ENCODE data around the gene BCAP31.
"Not testable (repeated sequence)": the region's sequence is repeated elsewhere in the genome, so short reads cannot be mapped to it uniquely, and the experiment has no call there.

The BCAP31 gene

GRCh38 chrX:153762626-153763173, 38.5 kb upstream of the BCAP31 start:
- DNase-seq (ENCODE audit: low spot score): no peak

DNA sequence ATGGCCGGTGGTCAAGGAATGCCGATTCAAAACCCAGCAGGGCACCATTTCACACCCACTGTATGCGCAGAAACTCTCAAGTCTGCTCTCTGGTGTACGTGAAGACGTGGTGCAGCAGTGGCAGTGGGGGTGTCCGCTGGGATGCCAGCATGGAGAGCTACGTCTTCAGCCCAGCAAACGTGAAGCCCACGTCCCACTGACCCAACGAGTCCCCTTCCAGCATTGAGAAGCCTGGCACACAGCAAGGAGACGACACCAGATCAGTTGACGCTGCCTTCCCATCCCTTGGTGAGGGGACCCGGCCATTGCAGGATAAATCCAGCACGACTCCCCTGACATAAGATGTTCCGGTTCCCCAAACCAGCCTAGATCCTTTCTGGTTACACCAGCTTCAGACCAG, 37.7 kb upstream of the BCAP31 start:
- no peak for DNase-seq (ENCODE audit: low spot score)

GRCh38 chrX:153755136-153755535, 30.9 kb upstream of the BCAP31 start:
- DNase-seq (ENCODE audit: low spot score): no peak

GRCh38 chrX:153750127-153750774, 26.1 kb upstream of the BCAP31 start:
- no peak for DNase-seq (ENCODE audit: low spot score)

DNA sequence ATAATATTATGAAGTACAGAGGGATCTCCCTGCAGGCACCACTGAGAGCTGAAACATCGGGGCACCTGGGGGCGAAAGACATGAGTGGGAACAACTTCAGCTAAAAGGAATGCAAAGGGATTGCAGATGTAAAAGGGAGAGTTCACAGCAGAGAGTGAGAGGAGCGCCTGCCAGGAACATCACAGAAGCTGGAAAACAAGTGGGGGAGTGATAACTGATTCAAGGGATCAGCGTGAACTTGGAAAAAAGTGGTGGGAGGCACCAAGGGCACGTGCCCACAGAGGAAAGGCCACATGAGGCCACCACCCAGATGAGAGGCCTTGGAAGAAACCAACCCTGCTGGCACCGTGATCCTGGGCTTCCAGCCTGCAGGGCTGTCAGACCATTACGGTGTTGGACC, 24.8 kb upstream of the BCAP31 start:
- DNase-seq (ENCODE audit: low spot score): not testable (repeated sequence)

DNA sequence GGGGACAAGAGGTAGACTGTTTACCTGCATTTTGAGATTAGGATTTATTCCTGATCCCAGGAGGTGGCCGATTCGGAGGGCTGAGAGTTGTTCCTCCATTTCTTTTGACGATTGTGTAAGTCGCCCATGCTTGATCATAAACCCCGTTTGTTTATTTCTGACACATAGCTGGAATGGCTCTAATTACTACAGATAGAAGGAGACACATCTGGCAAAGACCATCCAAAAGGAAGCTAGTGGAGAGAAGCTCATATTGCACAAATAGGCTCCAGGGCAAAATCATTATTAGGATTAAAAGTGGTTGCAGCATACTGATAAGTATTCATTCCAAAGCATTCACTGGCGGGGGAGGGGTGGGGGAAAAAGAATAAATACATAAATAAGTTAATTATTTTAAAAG, 22.8 kb upstream of the BCAP31 start:
- not testable (repeated sequence) for DNase-seq (ENCODE audit: low spot score)

GRCh38 chrX:153746359-153746758, 22.2 kb upstream of the BCAP31 start:
- no peak for DNase-seq (ENCODE audit: low spot score)

- not testable (repeated sequence) for DNase-seq (ENCODE audit: low spot score)
Observed at GRCh38 chrX:153745067-153745433, 20.9 kb upstream of the BCAP31 start.

- no peak for DNase-seq (ENCODE audit: low spot score)
Observed at GRCh38 chrX:153744210-153745066, 20.3 kb upstream of the BCAP31 start.

DNA sequence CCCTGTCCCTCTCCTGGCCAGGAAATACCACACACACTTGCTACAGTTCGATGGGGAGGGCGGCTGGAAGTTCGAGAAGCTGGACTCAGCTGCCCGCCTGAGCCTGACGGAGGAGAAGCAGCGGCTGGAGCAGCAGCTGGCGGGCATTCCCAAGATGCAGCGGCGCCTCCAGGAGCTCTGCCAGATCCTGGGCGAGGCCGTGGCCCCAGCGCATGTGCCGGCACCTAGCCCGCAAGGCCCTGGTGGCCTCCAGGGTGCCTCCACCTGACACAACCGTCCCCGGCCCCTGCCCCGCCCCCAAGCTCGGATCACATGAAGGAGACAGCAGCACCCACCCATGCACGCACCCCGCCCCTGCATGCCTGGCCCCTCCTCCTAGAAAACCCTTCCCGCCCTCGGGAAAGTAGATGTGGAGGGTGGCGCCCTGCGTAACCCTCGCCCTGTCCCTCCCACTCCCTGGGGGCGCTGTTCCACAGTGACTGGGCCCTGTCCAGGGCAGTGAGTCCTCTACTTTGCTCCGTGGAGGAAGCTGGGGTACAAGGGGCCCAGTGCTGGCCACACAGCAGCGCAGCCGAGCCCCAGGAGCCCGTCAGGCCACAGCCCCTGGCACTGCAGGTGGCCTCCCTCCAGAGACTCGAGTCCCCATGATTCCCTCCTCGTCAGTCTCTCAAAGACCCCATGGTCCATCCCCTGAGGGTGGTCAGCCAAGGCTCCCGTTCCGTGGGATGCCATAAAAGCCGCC, 19.5 kb upstream of the BCAP31 start:
- DNase-seq (ENCODE audit: low spot score): not testable (repeated sequence)

DNA sequence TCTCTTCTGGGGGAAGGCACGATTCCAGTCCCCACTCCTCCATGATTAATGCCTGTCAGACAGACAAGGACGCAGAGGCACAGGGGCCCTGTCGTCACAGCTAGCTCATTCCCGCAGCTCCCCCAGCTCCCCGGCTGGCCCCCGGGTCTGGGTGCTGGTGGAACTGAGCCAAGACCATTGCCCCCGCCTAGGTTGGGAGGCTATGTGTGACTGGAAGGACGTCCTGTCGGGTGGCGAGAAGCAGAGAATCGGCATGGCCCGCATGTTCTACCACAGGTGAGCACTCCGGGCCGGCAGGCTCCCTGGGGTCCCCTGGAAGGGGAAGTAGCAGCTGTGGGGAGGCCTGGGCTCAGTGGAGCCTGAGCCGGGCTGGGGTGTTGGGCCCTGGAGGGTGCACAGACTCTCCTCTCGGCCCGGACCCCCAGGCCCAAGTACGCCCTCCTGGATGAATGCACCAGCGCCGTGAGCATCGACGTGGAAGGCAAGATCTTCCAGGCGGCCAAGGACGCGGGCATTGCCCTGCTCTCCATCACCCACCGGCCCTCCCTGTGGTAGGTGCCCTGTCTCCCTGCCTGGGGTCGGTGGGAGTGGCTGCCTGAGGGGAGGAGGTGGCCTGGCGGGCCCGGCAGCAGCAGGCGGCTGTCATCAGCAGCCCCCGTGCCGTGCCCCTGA, 18.7 kb upstream of the BCAP31 start:
- DNase-seq (ENCODE audit: low spot score): not testable (repeated sequence)

GRCh38 chrX:153742111-153742510, 17.9 kb upstream of the BCAP31 start:
- DNase-seq (ENCODE audit: low spot score): not testable (repeated sequence)

DNA sequence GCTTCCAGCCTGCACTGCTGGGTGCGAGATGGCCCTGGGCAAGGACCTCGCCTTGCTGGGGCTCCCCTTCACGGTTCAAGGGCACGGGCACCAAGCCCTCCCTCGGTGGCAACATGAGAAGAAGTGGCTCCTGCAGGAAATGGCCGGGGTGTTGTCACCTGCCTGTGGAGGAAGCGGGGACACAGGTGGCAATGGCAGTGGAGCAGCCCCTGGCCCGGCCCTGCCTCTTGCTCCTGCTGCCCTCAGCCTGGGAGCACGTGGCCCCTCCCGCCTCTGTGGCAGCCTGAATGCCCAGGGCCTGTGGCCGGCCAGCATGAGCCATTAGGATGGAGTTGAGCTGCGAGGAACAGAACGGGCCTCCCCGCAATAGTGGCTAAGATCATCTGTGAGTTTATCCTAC, 17.3 kb upstream of the BCAP31 start:
- no peak for DNase-seq (ENCODE audit: low spot score)

DNA sequence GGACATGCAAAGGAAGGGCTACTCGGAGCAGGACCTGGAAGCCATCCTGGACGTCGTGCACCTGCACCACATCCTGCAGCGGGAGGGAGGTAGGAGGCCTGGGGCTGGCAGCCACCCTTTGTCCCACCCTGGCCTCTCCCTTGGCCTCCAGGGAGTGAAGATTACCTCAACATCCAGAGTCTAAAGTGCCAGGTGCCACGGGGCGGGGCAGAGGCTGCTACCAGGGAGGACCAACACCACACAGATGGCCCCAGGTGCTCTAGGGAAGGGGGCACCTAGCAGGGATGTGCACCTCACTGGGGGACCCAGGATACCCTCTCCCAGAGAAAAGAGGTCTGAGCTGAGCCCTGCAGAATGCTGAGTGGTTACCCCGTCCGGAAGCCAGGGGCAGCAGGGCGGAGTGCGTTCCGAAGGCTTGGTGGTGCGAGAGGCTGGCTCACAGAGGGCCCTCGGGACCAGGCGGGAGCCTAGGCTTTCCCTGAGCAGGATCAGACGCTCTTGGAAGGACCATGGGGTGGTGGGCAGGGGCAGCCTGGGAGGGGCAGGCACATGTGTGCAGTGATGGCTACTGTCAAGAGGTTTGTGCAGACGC, 16.5 kb upstream of the BCAP31 start:
- DNase-seq (ENCODE audit: low spot score): no peak

DNA sequence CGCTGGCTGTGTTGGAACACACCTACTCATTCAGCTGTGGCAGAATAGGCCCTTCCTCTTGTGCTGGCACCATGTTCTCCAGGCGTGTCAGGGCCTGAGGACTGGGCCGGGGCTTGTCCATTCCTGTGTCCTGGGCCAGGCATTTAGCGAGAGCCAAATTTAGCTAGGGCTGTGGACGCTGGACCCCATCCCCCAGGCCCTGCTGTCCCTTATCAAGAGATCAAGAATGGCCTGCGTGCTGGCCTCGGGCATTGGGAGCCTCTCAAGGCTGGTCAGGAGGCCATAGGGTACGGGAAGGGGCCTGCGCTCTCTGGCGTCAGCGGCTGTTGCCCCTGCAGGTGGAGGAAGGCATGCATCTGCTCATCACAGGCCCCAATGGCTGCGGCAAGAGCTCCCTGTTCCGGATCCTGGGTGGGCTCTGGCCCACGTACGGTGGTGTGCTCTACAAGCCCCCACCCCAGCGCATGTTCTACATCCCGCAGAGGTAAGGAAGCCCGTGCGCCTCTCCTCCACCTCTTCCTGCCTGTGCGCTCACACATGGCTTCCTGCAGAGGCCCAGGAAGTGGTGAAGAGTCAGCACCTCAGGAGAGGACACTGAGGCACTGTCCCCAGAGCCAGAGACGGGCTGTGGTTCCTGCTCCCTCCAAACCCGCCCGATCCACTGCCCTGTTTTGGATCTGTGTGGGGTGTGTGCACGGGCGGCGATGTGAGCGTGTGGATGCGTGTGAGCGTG, 15.7 kb upstream of the BCAP31 start:
- no peak for DNase-seq (ENCODE audit: low spot score)

DNA sequence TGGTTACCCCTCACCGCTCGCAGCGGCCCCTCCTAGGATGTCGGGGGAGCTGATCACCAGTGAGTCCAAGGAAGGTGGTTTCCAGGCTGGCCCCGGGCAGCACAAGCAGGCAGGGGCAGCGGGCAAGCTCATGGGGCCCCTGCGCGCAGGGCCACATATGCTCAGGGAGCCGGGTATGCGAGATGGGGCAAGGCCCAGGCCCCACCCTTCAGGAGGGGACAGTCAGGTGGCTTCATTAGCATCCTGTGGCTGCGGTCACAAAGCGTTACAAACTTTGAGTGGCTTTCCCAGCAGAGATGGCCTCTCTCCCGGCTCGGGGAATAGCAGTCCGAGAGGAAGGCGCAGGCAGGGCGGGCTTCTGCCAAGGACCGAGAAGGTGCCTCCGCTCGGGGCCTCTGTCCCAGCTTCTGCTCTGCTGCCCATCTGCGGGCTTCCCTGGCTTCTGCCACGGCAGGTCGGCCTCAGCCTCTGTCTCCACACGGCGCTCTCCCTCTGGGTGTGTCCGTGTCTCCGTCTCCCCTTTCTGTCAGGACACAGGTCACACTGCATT, 13.9 kb upstream of the BCAP31 start:
- no peak for DNase-seq (ENCODE audit: low spot score)

DNA sequence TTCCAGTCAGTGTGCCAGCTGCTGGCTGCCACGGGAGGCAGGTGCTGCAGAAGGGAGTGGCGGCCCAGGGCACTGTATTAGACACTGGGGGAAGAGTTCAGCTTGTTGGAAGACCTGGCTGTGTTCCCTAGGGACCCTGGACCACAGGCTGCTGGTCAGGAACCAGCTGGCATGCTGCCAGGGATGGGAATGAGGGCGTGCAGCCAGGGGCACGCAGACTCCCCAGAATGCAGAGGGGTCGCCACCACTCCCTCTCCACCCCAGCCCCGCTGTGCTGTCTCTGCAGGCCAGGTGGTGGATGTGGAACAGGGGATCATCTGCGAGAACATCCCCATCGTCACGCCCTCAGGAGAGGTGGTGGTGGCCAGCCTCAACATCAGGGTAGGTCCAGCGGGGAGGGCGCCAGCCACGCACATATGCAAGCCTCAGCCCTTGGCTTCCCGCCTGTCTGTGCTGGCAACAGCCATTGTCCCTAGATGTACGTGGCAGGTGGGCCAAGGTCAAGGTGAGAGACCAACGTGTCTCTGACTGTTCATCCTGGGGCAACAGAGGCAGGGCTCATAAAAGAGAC, 12.8 kb upstream of the BCAP31 start:
- DNase-seq (ENCODE audit: low spot score): no peak

DNA sequence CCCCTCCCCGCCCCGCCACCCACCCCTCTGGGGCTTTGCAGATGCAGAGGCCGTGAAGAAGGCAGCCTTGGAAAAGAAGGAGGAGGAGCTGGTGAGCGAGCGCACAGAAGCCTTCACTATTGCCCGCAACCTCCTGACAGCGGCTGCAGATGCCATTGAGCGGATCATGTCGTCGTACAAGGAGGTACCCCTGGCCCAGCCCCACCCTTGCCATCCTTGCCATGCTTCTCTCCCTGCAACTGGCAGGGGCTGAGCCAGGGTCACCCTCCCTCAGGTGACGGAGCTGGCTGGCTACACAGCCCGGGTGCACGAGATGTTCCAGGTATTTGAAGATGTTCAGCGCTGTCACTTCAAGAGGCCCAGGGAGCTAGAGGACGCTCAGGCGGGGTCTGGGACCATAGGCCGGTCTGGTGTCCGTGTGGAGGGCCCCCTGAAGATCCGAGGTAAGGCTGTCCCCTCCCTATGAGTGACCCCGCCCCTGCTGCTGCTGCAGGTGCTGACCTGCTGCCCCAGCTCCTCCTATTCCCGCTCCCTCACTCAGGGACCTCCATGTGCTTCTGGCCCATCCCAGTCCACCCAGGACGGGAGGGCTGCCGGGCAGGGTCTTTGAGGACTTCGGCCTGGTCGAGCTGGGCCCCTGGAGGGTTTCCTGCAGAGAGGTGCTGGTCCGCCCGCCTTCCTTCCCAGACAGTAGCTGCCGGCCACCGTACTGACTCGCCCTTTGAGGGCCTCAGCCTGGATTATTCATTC, 12.1 kb upstream of the BCAP31 start:
- no peak for DNase-seq (ENCODE audit: low spot score)

- DNase-seq (ENCODE audit: low spot score): no peak
Observed at GRCh38 chrX:153735274-153735673, 11.1 kb upstream of the BCAP31 start.

DNA sequence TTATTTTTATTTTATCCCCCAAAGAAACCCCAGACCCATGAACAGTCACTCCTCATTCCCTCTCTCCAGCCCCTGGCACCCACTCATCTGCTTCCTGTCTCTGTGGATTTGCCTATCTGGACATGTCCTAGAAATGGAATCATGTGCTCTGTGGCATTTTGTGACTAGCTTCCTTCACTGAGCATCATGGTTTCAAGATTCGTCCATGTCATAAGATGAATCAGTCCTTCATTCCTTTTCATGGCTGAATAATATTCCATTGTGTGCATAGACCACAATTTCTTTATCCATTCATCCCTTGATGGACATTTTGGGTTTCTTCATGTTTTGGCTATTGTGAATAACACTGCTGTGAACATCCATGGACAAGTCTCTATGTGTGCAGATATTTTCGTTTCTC, 10.7 kb upstream of the BCAP31 start:
- no peak for DNase-seq (ENCODE audit: low spot score)
